Measurements from ENCODE around the gene FOXQ1.

DNA sequence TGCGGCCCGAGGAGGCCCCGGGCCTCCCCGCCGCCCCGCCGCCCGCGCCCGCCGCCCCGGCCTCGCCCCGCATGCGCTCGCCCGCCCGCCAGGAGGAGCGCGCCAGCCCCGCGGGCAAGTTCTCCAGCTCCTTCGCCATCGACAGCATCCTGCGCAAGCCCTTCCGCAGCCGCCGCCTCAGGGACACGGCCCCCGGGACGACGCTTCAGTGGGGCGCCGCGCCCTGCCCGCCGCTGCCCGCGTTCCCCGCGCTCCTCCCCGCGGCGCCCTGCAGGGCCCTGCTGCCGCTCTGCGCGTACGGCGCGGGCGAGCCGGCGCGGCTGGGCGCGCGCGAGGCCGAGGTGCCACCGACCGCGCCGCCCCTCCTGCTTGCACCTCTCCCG is 1.5 kb downstream of the FOXQ1 start:
- no peak for TF ChIP-seq JUND (IDR thresholded peaks at IDR 0.05)
- TF ChIP-seq, protein P1, sequence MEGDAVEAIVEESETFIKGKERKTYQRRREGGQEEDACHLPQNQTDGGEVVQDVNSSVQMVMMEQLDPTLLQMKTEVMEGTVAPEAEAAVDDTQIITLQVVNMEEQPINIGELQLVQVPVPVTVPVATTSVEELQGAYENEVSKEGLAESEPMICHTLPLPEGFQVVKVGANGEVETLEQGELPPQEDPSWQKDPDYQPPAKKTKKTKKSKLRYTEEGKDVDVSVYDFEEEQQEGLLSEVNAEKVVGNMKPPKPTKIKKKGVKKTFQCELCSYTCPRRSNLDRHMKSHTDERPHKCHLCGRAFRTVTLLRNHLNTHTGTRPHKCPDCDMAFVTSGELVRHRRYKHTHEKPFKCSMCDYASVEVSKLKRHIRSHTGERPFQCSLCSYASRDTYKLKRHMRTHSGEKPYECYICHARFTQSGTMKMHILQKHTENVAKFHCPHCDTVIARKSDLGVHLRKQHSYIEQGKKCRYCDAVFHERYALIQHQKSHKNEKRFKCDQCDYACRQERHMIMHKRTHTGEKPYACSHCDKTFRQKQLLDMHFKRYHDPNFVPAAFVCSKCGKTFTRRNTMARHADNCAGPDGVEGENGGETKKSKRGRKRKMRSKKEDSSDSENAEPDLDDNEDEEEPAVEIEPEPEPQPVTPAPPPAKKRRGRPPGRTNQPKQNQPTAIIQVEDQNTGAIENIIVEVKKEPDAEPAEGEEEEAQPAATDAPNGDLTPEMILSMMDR (IDR thresholded peaks at IDR 0.05; ENCODE audit: low read depth, low read length, missing input control), result no peak
